Kidney epithelial cell (primary cell): Measurements from ENCODE around the gene FAM210B. TPM values are rescaled to one million over a fixed set of nuclear protein-coding genes. Genes with fewer than 3 reads are reported as not detected.

Experiments
- DNase-seq: peaks from one replicate; pipeline ENCODE4 v3.0.0-alpha.2; 2010; ENCODE audit warnings: low read depth
- H3K27me3 ChIP-seq: 2 replicates; pipeline ENCODE4 v1.6.0; 2011; ENCODE audit warnings: low read length; ENCODE audit not compliant: control insufficient read depth, insufficient read depth
- H3K36me3 ChIP-seq: 2 replicates; pipeline ENCODE4 v1.5.1; 2011; ENCODE audit warnings: low read length; ENCODE audit not compliant: control insufficient read depth, insufficient read depth
- H3K4me3 ChIP-seq: 2 replicates; pipeline ENCODE4 v1.5.1; 2011; ENCODE audit warnings: low read depth, mild to moderate bottlenecking, control low read depth, low read length
- CTCF ChIP-seq: IDR thresholded peaks from 2 replicates; pipeline ENCODE4 v1.5.1; 2011; ENCODE audit warnings: mild to moderate bottlenecking, moderate library complexity, low read length, control low read depth, inconsistent platforms; ENCODE audit not compliant: insufficient read depth, poor library complexity, severe bottlenecking
- total RNA-seq: library from RNA; depleted of rRNA; stranded (reverse); fragments of >200 nt; gene quantifications from 2 replicates; pipeline ENCODE4 v1.2.3, GENCODE V29; 2015

Gene FAM210B
- total RNA-seq, 1 donor from 2014 or later: 59.7 TPM

- Histone ChIP-seq H3K36me3 (no peaks in the 10 kb centered on the region), H3K4me3 (no peak overlapping the region), H3K27me3 (peaks cover 29% of the 10 kb centered on the region)
- DNase-seq: no peak
- TF ChIP-seq CTCF: no peak
These were observed 11.0 kb upstream of the FAM210B start for GRCh38 chr20:56347628-56348304.

GRCh38 chr20:56348305-56348693, 10.5 kb upstream of the FAM210B start:
- no peak for TF ChIP-seq CTCF
- DNase-seq: no peak
- Histone ChIP-seq H3K27me3 (peaks cover 23% of the 10 kb centered on the region), H3K36me3 (no peaks in the 10 kb centered on the region), H3K4me3 (no peak overlapping the region)

- Histone ChIP-seq H3K27me3 (peaks cover 19% of the 10 kb centered on the region), H3K4me3 (no peak overlapping the region), H3K36me3 (no peaks in the 10 kb centered on the region)
- no peak for DNase-seq
- TF ChIP-seq CTCF: no peak
These were observed 10.0 kb upstream of the FAM210B start for GRCh38 chr20:56348746-56349145.

- peaks cover 10% of the 10 kb centered on the region for H3K27me3 ChIP-seq
- no peaks in the 10 kb centered on the region for H3K36me3 ChIP-seq
- no peak for TF ChIP-seq CTCF
- DNase-seq: no peak
- no peak overlapping the region for H3K4me3 ChIP-seq
These were observed 7.9 kb upstream of the FAM210B start for GRCh38 chr20:56350842-56351241.

- Histone ChIP-seq H3K36me3 (no peaks in the 10 kb centered on the region), H3K4me3 (no peak overlapping the region)
- DNase-seq: no peak
These were observed 6.3 kb upstream of the FAM210B start for GRCh38 chr20:56352345-56353055.

More at GRCh38 chr20:56352345-56353055, 6.3 kb upstream of the FAM210B start:
- no peak for TF ChIP-seq CTCF
- peaks cover 8% of the 10 kb centered on the region for H3K27me3 ChIP-seq
